Measurements from ENCODE around the gene BMP4. TPM values are rescaled to one million over a fixed set of nuclear protein-coding genes. Genes with fewer than 3 reads are reported as not detected.

BMP4 gene
- total RNA-seq, result 33.8 and 138 TPM in 2 replicates

DNA sequence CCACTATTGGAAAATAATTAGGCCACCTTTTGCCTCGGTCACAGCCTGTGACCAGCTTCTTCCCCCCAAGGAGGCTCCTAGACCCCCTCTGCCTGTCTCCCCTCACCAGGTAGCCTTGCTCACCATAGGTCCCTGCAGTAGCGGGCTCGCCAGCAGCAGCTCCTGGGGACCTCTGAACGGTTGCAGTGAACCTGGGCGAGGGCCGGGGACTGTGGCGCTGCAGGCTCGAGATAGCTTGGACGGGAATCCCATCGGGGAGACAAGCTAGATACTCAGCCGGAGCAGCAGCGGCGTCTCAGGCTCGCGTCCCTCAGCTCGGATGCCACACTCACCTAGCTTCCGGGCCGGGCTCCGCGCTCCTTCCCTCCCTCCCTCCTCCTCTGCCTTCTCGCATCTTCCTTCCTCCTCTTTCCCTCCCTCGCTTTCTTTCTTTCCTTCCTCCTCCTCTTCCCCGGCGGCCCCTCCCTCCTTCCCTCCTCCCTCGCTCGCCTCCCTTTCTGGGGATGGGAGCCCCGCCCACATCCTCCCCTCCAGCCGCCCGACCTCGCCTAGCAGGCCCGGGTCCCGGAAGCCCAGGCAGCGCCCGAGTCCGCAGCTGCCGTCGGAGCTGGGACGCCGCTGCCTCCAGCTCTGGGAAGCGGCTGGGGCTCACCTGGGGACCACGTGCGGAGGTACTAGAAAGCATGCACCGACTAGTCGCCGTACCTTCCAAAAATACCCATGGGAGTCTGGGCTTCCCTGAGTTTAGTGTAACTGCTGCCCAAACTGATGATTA is at the start of gene BMP4:
BMP4 (minus strand) TSS at position 399 of the 775 bp plus-strand sequence. CDS start 4,603 bp downstream, outside the sequence.

